Mesodermal cell (in vitro differentiated cells): ENCODE data around the gene IGSF22.

Experiments
- H3K27ac ChIP-seq: 2 replicates; pipeline ENCODE4 v1.7.0; 2013; ENCODE audit warnings: mild to moderate bottlenecking, low read depth, low read length, moderate library complexity; ENCODE audit not compliant: severe bottlenecking
- H3K36me3 ChIP-seq: 2 replicates; pipeline ENCODE4 v1.7.1; 2013; ENCODE audit warnings: mild to moderate bottlenecking, low read length, moderate library complexity; ENCODE audit not compliant: control insufficient read depth, insufficient read depth
- H3K4me1 ChIP-seq: one replicate; pipeline ENCODE4 v1.7.1; 2013; ENCODE audit warnings: mild to moderate bottlenecking, low read length; ENCODE audit not compliant: insufficient read depth, control insufficient read depth, poor library complexity, severe bottlenecking
- H3K4me3 ChIP-seq: 2 replicates; pipeline ENCODE4 v1.7.0; 2013; ENCODE audit warnings: low read length, control low read depth, mild to moderate bottlenecking; ENCODE audit not compliant: insufficient read depth, poor library complexity, severe bottlenecking; ENCODE audit errors: extremely low read depth
- H3K9me3 ChIP-seq: 2 replicates; pipeline ENCODE4 v1.7.1; 2013; ENCODE audit warnings: mild to moderate bottlenecking, low read length, moderate library complexity; ENCODE audit not compliant: control insufficient read depth
- WGBS, 2 experiments: methylation state at CpG; one replicate each; pipeline ENCODE4 v1.1.5; 2013; ENCODE audit warnings: missing lambda C conversion rate in 2 of 2; ENCODE audit not compliant: insufficient coverage in 2 of 2; 5-methylcytosine and 5-hydroxymethylcytosine counted together

IGSF22 gene

DNA sequence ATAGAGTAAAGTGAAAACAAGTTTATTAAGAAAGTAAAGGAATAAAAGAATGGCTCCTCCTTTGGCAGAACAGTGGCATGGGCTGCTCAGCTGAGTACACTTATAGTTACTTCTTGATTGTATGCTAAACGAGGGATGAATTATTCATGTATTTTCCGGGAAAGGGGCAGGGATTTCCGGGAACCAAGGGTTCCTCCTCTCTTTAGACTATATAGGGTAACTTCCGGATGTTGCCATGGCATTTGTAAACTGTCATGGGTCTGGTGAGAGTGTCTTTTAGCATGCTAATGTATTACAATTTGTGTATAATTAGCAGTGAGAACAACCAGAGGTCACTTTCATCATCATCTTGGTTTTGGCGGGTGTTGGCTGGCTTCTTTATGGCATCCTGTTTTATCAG is 68.3 kb downstream of the IGSF22 start:
- Histone ChIP-seq H3K36me3 (no peaks in the 10 kb centered on the region), H3K27ac (no peak overlapping the region), H3K9me3 (no peaks in the 10 kb centered on the region), H3K4me3 (no peak overlapping the region), H3K4me1 (no peaks in the 10 kb centered on the region)
- 65 to 81% methylated on average over 3 to 4 of the region's 5 CpGs for WGBS, 2 experiments
